NCI-H2196 (cell line): ENCODE measurements around the gene SLC4A5.
A peak's percentile ranks its signal among the peaks of the same experiment; 100 is the strongest.
"Not testable (repeated sequence)": the region's sequence is repeated elsewhere in the genome, so short reads cannot be mapped to it uniquely, and the experiment has no call there.

ENCODE experiments used
- DNase-seq: peaks from one replicate; lab custom pipeline; 2025; ENCODE audit not compliant: unreplicated experiment; lab: John Stamatoyannopoulos, UW

Gene SLC4A5

DNA sequence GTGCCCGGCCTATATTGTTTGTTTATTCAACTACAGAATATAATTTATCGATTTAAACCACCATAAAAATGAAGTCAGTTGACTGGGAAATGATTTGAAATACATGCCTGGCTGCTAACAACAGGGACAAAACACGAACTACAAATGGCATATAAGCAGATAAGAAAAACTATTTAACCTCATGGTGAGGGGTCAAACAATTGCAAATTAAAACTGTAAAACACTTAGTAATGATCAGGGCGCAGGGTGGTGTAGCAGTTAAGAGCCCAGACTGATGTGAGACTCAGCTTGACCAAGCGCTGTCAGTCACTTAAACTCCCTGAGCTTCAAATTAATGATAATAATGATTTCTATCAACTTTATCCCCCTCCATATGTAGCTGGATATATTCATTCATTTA is 138.1 kb downstream of the SLC4A5 start:
- no peak for DNase-seq

- DNase-seq: no peak
These were observed 138.8 kb downstream of the SLC4A5 start for GRCh38 chr2:74204436-74204835.

DNA sequence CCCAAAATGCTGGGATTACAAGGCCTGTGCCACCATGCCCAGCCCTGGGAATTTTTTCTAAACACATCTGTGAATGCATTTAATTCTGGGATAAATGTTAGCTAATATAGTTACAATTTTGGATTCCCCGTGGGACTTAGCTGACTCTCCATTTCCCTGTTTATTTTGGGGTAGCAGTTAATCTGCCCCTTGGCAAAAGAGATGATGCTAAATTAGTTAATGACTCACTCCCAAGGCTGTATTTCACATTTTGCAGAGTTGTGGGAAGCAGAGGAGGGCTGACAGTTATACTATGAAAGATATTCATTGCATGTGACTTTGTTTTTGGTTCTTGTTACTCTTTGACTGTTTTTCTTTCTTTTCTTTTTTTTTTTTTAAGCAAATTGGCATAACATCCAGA is 141.6 kb downstream of the SLC4A5 start:
- DNase-seq: no peak

GRCh38 chr2:74201196-74201595 is 142.0 kb downstream of the SLC4A5 start:
- no peak for DNase-seq

DNA sequence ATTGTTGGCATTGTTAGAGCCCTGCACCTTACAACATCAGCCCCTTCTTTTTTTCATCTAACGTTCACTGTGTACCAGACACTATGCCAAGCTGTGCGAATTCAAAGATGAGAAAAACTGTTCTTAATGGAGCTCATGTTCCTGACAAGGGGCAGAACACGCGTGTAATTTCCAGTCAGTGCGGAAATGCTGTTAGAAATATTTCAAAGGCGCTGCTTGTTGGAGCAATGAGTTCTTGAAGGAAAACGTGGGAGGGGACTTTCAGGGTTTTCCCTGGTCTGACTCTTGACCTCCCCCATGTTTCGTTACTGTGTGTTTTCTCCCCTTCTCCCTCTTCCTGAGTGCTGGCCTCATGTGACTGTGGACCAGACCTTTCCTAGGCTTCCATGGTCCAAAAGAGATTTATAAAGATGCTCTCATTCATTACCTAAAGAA is 143.3 kb downstream of the SLC4A5 start:
- DNase-seq: no peak

DNA sequence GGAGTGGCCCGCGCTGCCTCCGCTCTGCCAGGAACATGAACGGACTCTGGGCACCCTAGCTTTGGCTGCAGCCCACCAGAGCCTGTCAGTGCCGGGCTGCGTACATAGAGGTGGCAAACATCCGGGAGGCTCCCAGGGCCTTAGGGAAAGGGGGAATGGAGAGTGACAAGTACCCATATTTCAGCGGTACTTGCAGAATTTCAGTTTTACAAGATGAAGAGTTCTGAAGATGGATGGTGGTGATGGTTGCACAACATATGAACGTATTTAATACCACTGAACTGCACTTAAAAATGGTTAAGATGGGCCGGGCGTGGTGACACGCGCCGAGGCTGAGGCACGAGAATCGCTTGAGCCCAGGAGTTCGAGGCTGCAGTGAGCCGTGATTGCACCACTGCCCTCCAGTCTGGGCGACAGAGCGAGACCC is 143.9 kb downstream of the SLC4A5 start:
- no peak for DNase-seq

DNA sequence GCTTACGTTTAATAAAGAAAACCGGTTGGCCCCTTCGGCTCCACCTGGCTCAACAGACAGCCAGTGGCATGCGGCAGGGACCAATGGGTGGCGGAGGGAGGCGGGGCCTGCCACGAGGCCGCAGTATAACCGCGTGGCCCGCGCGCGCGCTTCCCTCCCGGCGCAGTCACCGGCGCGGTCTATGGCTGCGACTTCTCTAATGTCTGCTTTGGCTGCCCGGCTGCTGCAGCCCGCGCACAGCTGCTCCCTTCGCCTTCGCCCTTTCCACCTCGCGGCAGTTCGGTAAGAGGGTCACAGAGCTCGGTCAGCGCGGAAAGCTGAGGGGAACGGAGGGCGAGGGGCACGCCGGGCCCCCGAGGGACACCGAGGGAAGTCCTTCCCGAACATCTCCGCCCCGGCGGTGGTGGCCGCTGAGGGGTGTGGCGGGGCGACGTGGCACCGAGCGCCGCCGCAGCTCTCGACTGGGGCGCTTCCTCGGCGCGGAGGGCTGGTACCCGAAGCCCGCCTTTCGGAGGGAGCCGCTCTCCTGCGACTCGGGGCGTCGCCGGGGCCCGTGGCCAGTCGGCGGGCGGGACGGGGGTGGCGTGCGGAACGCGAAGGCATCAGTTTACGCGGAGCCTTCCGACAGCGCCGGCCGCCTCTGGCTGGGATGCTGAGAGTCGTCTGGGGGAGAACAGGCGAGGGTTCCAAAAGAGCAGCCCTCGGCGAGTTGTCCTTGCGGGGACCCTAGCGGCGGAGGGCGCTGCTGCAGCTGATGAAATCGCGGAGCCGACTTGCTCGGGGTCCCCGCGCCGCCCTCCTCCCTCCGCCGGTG is 144.5 kb downstream of the SLC4A5 start, which contains the start of gene MTHFD2:
TSS of gene MTHFD2 (plus strand) at position 155 of the 814 bp plus-strand sequence. CDS start at position 182, 27 bp downstream.
- peak; percentile 86 for DNase-seq

GRCh38 chr2:74198023-74198460 is 145.2 kb downstream of the SLC4A5 start:
- no peak for DNase-seq

DNA sequence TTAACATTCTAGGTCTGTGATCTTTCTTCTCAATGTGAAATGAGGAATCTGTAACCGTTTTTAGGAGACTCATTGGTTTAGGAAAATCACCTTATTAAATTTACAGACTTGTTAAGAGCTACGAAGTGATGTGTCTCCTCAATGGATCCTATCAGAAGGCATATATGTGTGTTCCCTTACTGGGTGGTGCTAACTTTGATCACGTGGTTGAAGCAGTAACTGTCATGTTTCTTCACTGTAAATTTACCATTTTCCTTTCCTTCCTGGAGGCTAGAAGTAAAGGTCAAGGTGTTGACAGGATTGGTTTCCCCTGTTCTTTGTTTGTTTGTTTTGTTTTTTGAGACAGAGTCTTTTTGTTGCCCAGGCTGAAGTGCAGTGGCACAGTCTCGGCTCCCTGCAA is 146.2 kb downstream of the SLC4A5 start:
- no peak for DNase-seq

- DNase-seq: no peak
These were observed 148.4 kb downstream of the SLC4A5 start for GRCh38 chr2:74194799-74195198.

GRCh38 chr2:74191596-74192380 is 151.4 kb downstream of the SLC4A5 start:
- no peak for DNase-seq

DNA sequence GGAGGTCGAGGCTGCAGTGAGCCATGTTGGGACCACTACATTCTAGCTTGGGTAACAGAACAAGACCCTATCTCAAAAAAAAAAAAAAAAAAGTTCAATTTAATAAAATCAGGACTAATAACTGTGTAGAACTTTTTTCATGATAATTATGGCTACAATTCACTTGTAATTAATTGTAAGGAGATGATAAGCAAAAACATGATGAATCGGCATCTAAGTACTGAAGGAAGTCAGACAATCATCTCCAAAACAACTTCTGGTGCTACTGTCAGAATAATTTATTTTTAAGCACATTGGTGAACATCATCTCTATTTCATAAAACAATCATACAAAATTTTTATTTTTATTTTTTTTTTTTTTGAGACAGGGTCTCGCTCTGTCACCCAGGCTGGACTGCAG is 154.5 kb downstream of the SLC4A5 start:
- no peak for DNase-seq

DNA sequence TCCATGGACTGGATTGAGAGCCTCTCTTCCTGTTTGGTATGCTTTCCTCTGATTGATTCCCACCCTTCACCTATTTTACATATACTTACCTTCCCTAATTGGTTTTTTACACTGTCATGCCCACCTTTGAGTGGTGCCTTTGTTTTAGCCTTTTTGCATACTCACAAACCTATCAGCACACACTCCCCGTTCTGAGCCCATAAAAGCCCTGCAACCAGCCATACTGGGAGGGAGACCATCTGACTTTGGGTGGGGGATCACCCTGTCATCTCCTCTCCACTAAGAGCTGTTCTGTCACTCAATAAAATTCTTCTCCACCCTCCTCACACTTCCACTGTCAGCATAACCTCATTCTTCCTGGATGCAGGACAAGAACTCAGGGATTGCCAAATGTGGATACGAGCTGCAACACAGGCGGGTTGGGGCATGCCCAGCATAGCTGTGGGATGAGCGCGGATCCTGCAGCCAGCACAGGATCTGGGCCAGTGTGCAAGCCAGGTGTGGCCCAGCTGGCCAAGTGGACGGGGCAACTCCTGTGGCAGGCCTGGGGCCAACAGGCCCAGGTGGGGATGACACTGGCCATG is 155.1 kb downstream of the SLC4A5 start:
- peak; percentile 46 for DNase-seq

DNA sequence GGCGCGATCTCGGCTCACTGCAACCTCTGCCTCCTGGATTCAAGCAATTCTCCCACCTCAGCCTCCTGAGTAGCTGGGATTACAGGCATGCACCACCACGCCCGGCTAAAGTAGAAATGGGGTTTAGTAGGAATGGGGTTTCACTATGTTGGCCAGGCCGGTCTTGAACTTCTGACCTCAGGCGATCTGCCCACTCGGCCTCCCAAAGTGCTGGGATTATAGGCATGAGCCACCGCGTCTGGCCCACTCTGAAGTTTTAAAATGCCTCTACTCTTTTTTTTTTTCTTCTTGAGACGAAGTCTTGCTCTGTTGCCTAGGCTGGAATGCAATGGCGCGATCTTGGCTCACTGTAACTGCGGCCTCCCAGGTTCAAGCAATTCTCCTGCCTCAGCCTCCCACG is 156.5 kb downstream of the SLC4A5 start:
- DNase-seq: not testable (repeated sequence)

DNA sequence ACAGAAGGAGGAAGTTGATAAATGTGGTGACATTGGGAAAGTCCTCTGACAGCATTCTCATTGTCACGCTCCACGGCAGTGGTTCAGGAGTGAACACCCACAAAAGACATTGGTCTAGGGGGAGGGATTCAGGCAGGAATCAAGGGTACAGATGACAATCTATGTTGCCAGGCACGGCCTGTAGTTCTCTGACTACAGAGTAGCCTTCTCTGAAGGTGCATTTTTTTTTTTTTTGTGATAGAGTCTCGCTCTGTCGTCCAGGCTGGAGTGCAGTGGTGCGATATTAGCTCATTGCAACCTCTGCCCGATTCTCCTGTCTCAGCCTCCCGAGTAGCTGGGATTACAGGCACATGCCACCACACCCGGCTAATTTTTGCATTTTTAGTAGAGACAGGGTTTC is 157.2 kb downstream of the SLC4A5 start:
- DNase-seq: no peak

GRCh38 chr2:74183878-74184277 is 159.3 kb downstream of the SLC4A5 start:
- DNase-seq: no peak

DNA sequence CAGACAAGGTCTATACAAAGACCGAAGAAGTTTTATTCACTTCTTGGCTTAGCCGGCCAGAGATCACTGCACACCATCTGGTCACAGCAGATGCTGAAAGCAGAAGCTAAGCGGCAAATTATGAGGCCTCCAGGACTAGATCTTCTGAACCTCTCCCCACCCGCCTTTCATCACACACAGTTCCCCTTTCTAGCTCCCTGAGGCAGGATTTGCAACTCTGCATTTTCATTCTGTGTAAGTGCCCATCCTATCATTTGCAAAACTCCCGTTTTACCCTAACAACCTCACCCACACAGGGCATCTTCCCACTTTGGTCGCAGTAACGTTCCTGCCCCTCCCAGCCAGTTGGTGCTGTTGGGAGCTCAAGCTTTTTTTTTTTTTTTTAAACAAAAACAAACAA is 161.5 kb downstream of the SLC4A5 start:
- no peak for DNase-seq

GRCh38 chr2:74179063-74179865 is 164.0 kb downstream of the SLC4A5 start:
- DNase-seq: no peak

GRCh38 chr2:74178211-74179062 is 164.8 kb downstream of the SLC4A5 start, which contains the start of gene MOB1A:
MOB1A (minus strand) TSS chr2:74178879; CDS start chr2:74178674, 205 bp downstream.
- peak; percentile 90 for DNase-seq

GRCh38 chr2:74177696-74178095 is 165.5 kb downstream of the SLC4A5 start:
- DNase-seq: no peak
